HEK293 (cell line): ENCODE measurements around the gene ME3.

Experiments used
- CTCF ChIP-seq: fragments of 450-650 bp; formaldehyde crosslinking; IDR thresholded peaks from 2 replicates; pipeline ENCODE4 v1.5.1; 2016; ENCODE audit warnings: missing biosample characterization, missing genetic modification characterization
- GFI1B ChIP-seq: fragments of 450-650 bp; formaldehyde crosslinking; IDR thresholded peaks from 2 replicates; pipeline ENCODE4 v1.5.1; 2016; ENCODE audit warnings: missing biosample characterization, missing genetic modification characterization
- MYNN ChIP-seq: fragments of 450-650 bp; formaldehyde crosslinking; IDR thresholded peaks from 2 replicates; pipeline ENCODE4 v1.5.1; 2016; ENCODE audit warnings: missing biosample characterization, missing genetic modification characterization, borderline replicate concordance
- PATZ1 ChIP-seq: fragments of 450-650 bp; formaldehyde crosslinking; IDR thresholded peaks from 2 replicates; pipeline ENCODE4 v1.5.1; 2016; ENCODE audit warnings: missing biosample characterization, missing genetic modification characterization
- SP2 ChIP-seq: fragments of 450-650 bp; formaldehyde crosslinking; IDR thresholded peaks from 2 replicates; pipeline ENCODE4 v1.5.1; 2016; ENCODE audit warnings: missing biosample characterization, missing genetic modification characterization
- ZNF266 ChIP-seq: fragments of 450-650 bp; formaldehyde crosslinking; IDR thresholded peaks from 2 replicates; pipeline ENCODE4 v1.5.1; 2016; ENCODE audit warnings: missing biosample characterization, missing genetic modification characterization, low read depth
- ZNF274 ChIP-seq, 2 experiments: fragments of 200-500 bp in 1 of 2; fragments of 450-650 bp in 1 of 2; sonication (Bioruptor generic) in 1 of 2; formaldehyde crosslinking in 1 of 2; IDR thresholded peaks; 2 replicates each; pipeline versions ENCODE4 v1.5.1 to v1.6.1; 2014 to 2016; ENCODE audit warnings: borderline replicate concordance in 1 of 2, inconsistent platforms in 1 of 2, low read length in 1 of 2, missing biosample characterization in 1 of 2, missing genetic modification characterization in 1 of 2
- ZNF37A ChIP-seq: fragments of 450-650 bp; IDR thresholded peaks from 2 replicates; pipeline ENCODE4 v1.5.1; 2018; ENCODE audit warnings: missing biosample characterization, missing genetic modification characterization
- ZNF521 ChIP-seq: fragments of 450-650 bp; formaldehyde crosslinking; IDR thresholded peaks from 2 replicates; pipeline ENCODE4 v1.5.1; 2017; ENCODE audit warnings: missing biosample characterization, mild to moderate bottlenecking, missing genetic modification characterization
- ZNF580 ChIP-seq: fragments of 450-650 bp; formaldehyde crosslinking; IDR thresholded peaks from 2 replicates; pipeline ENCODE4 v1.5.1; 2016; ENCODE audit warnings: missing biosample characterization, missing genetic modification characterization
- ZNF776 ChIP-seq: fragments of 450-650 bp; formaldehyde crosslinking; IDR thresholded peaks from 2 replicates; pipeline ENCODE4 v1.5.0; 2017; ENCODE audit warnings: missing biosample characterization, missing genetic modification characterization, borderline replicate concordance

GRCh38 chr11:86398106-86398505 is 274.3 kb downstream of the ME3 start:
- no peak for TF ChIP-seq CTCF (tag by site-specific recombination)
- no peak for TF ChIP-seq SP2 (tag by site-specific recombination)
- no peak for TF ChIP-seq ZNF274 (IDR thresholded peaks at IDR 0.05; ENCODE audit: low read length)
- no peak for TF ChIP-seq ZNF274 (tag by site-specific recombination; IDR thresholded peaks at IDR 0.05; ENCODE audit: borderline replicate concordance)
- TF ChIP-seq ZNF266 (tag by site-specific recombination), result no peak
- no peak for TF ChIP-seq ZNF37A (tag by site-specific recombination)
- no peak for TF ChIP-seq GFI1B (tag by site-specific recombination)
- TF ChIP-seq ZNF580, result no peak
- TF ChIP-seq PATZ1, result no peak
- no peak for TF ChIP-seq MYNN (tag by site-specific recombination)
- no peak for TF ChIP-seq ZNF776 (tag by site-specific recombination)
- TF ChIP-seq ZNF521 (tag by site-specific recombination), result no peak
